ENCODE results near the gene FARP2. TPM values are rescaled to one million over a fixed set of nuclear protein-coding genes. Genes with fewer than 3 reads are reported as not detected.

The FARP2 gene
- total RNA-seq, 1 donor from 2014 or later = 63.6 TPM

DNA sequence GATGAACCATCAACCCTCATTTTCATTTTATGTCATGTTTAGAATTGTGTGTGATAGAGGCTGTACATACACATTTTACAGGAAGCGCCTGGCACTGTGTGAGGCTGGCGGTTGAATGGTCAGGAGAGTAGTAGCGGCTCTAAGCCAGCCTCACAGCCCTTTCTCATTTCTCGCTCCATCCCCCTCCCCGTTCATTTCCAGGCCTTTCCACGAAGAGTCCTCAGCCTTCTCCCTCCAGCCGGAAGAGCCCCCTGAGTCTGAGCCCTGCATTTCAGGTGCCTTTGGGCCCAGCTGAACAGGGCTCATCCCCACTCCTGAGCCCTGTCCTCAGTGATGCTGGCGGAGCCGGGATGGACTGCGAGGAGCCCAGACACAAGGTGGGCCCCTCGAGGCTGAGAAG, 100.5 kb downstream of the FARP2 start:
- Mint-ChIP-seq H3K27me3 (no peaks in the 10 kb centered on the region), H3K4me3 (ENCODE audit: low read depth) (no peak overlapping the region), H3K27ac (no peak overlapping the region), H3K9me3 (ENCODE audit: low read depth) (no peaks in the 10 kb centered on the region), H3K4me1 (ENCODE audit: low read depth) (no peaks in the 10 kb centered on the region), H3K36me3 (ENCODE audit: insufficient read depth) (no peaks in the 10 kb centered on the region)
- TF ChIP-seq CTCF (IDR thresholded peaks at IDR 0.05; ENCODE audit: unreplicated experiment) = no peak
- DNase-seq (ENCODE audit: low spot score, unreplicated experiment) = no peak

- Mint-ChIP-seq H3K4me1 (ENCODE audit: low read depth) (no peaks in the 10 kb centered on the region), H3K27ac (no peak overlapping the region), H3K27me3 (no peaks in the 10 kb centered on the region), H3K4me3 (ENCODE audit: low read depth) (no peak overlapping the region), H3K9me3 (ENCODE audit: low read depth) (no peaks in the 10 kb centered on the region), H3K36me3 (ENCODE audit: insufficient read depth) (no peaks in the 10 kb centered on the region)
- DNase-seq (ENCODE audit: low spot score, unreplicated experiment) = no peak
- TF ChIP-seq CTCF (IDR thresholded peaks at IDR 0.05; ENCODE audit: unreplicated experiment) = no peak
Measured at GRCh38 chr2:241458687-241459086, 102.6 kb downstream of the FARP2 start.

- H3K27me3 Mint-ChIP-seq = no peaks in the 10 kb centered on the region
- DNase-seq (ENCODE audit: low spot score, unreplicated experiment) = no peak
- H3K4me3 Mint-ChIP-seq (ENCODE audit: low read depth) = no peak overlapping the region
- no peaks in the 10 kb centered on the region for H3K4me1 Mint-ChIP-seq (ENCODE audit: low read depth)
- no peak overlapping the region for H3K27ac Mint-ChIP-seq
- no peaks in the 10 kb centered on the region for H3K36me3 Mint-ChIP-seq (ENCODE audit: insufficient read depth)
- no peak for TF ChIP-seq CTCF (IDR thresholded peaks at IDR 0.05; ENCODE audit: unreplicated experiment)
- H3K9me3 Mint-ChIP-seq (ENCODE audit: low read depth) = no peaks in the 10 kb centered on the region
Measured at GRCh38 chr2:241459520-241459919, 103.4 kb downstream of the FARP2 start.

- H3K36me3 Mint-ChIP-seq (ENCODE audit: insufficient read depth) = no peaks in the 10 kb centered on the region
- H3K4me3 Mint-ChIP-seq (ENCODE audit: low read depth) = no peak overlapping the region
- H3K4me1 Mint-ChIP-seq (ENCODE audit: low read depth) = no peaks in the 10 kb centered on the region
- no peak for DNase-seq (ENCODE audit: low spot score, unreplicated experiment)
- H3K27ac Mint-ChIP-seq = no peak overlapping the region
- no peaks in the 10 kb centered on the region for H3K9me3 Mint-ChIP-seq (ENCODE audit: low read depth)
- no peak for TF ChIP-seq CTCF (IDR thresholded peaks at IDR 0.05; ENCODE audit: unreplicated experiment)
- no peaks in the 10 kb centered on the region for H3K27me3 Mint-ChIP-seq
Measured at GRCh38 chr2:241460631-241461030, 104.5 kb downstream of the FARP2 start.

DNA sequence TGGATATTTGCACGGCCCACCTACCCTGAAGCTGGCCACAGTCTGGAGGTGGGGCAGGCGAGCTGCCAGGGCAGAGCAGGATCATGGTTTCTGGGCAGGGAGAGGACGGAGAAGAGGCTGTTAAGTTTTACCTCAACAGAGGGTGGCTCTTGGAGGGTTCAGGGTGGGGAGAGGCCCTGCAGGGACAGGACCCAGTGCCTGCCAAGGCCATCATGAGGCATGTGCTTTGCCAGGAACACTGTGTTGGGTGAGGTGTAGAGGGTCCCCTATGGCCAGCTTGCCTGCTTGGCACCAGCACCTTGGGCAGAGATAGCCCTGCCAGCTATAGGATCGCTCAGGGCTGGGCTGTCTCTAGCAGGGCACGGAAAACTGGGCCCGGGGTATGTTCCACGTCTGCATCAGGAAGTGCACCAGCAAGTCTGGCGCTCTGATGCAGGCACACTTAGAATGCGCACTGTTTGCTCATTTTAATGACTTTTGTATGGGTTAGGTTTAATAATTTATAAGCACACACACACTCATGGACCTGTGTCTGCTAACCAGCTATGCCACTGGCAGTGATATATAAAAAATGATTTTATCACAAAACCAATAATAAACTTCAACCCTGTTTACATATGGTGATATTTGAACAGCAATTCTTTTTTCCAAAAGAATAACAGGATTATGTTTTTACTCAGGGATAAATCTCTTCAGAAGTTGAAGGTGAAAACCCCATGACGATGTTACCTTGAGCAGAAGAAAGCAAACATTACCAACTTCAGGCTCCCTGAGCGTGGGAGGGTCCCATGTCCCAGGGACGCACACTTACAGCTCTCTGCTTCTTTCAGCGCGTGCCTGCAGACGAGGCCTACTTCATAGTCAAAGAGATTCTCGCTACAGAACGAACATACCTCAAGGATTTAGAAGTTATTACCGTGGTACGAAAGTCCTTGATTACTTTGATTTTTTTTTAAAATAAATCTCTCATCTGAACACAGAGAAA, 105.9 kb downstream of the FARP2 start:
- no peak for DNase-seq (ENCODE audit: low spot score, unreplicated experiment)
- TF ChIP-seq CTCF (IDR thresholded peaks at IDR 0.05; ENCODE audit: unreplicated experiment) = no peak
- H3K27ac Mint-ChIP-seq = no peak overlapping the region
- H3K27me3 Mint-ChIP-seq = no peaks in the 10 kb centered on the region
- H3K4me3 Mint-ChIP-seq (ENCODE audit: low read depth) = no peak overlapping the region
- H3K4me1 Mint-ChIP-seq (ENCODE audit: low read depth) = no peaks in the 10 kb centered on the region
- no peaks in the 10 kb centered on the region for H3K36me3 Mint-ChIP-seq (ENCODE audit: insufficient read depth)
- H3K9me3 Mint-ChIP-seq (ENCODE audit: low read depth) = no peaks in the 10 kb centered on the region
